HG02885 (cell line): Measurements from ENCODE around the gene DCST2.
"Not testable (repeated sequence)": the region's sequence is repeated elsewhere in the genome, so short reads cannot be mapped to it uniquely, and the experiment has no call there.

ENCODE experiments used
- ATAC-seq: cut with Tn5 transposase; IDR thresholded peaks from one replicate; pipeline ENCODE4 v1.9.1; 2021; ENCODE audit warnings: mild to moderate bottlenecking; ENCODE audit not compliant: unreplicated experiment, poor library complexity

Gene DCST2

DNA sequence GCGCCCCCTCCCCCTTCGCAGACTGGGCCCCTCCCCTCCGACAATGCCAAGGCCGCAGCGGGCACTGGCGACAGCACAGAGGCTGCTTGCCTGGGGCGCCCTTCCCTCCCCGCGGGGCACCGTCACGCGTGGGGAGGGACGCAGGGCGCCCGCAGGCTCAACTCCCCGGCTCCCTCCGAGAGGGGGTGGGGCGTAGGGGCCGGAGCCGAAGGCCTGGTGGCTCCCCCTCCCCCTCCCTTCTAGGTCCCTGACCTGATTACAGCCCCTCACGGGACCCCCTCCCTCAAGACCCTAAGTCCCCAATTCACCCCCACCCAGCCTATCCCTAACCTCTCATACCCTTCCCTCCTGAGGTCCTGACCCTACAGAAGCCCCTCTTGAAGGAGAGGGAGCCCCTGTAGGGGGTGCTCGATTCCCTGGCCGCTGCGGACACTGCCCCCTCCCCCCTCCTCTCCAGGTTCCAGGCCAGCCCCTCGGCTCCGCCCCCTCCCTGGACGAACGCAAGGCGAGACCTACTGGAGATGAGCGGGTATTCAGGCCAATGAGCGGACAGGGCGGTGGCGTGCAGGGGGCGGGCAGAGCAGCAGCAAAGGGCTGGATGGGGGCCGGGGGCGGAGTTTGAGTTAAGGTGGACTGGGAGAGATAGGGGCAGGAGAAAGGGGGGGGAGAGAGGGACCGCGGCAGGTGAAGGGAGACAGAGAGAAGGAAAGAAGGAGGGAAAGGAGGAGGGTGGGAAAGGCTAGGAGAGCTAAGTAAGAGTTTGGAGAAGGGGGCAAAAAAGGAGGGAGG lies 31.7 kb downstream of the DCST2 start:
- peak; percentile 70 for ATAC-seq

- ATAC-seq, result no peak
Observed at GRCh38 chr1:155001425-155001674, 32.2 kb downstream of the DCST2 start.

GRCh38 chr1:155000726-155001424 lies 32.7 kb downstream of the DCST2 start:
- peak; percentile 53 for ATAC-seq

DNA sequence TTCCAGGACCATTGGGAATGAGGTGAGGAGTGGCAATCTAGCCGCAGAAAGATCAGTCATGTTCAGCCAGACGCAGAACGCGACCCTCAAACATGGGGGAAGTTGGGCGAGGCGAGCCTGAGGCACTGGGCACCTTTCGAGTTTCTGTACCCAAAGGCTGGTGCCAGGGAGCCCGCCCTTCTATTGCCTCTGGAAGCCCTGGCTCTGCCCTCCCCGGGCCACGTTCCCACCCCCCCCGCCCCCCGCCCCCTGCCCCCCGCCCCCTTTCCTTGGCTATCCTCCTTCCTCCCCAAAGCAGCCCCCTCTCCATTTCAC lies 33.2 kb downstream of the DCST2 start:
- ATAC-seq, result no peak

- no peak for ATAC-seq
Observed at GRCh38 chr1:154999571-155000410, 33.8 kb downstream of the DCST2 start.

- no peak for ATAC-seq
Observed at GRCh38 chr1:154998818-154999570, 34.6 kb downstream of the DCST2 start.

DNA sequence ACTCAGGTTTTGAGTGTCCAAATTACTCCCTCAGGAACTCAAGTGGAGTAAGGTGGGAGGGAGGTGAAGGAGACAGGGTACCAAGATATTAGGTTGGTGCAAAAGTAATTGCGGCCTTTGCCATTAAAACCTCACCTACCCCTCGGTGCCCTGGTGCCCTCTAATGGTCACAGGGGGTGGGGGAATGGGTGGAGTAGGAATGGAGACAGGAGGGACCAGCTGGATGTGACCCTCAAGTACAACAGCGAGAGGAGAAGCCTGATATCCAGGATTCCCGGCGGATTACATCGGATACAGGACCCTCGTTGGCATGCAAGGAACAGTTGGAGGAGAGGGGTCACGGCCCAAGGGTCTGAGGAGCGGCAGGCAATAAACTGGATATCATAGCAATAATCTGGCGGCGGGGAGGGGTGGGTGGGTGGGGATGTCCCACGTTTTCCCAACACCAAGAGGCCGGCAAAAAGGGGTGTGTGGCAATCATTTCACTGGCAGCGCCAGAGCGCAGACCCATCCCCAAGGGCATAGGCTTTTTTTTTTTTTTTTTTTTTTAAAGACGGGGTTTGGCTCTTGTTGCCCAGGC lies 35.3 kb downstream of the DCST2 start:
- ATAC-seq, result no peak

- no peak for ATAC-seq
Observed at GRCh38 chr1:154996966-154997701, 36.4 kb downstream of the DCST2 start.

GRCh38 chr1:154995301-154995983 lies 38.1 kb downstream of the DCST2 start:
- ATAC-seq, result not testable (repeated sequence)

GRCh38 chr1:154994591-154994990 lies 39.0 kb downstream of the DCST2 start:
- ATAC-seq, result no peak

GRCh38 chr1:154994269-154994587 lies 39.4 kb downstream of the DCST2 start:
- no peak for ATAC-seq

DNA sequence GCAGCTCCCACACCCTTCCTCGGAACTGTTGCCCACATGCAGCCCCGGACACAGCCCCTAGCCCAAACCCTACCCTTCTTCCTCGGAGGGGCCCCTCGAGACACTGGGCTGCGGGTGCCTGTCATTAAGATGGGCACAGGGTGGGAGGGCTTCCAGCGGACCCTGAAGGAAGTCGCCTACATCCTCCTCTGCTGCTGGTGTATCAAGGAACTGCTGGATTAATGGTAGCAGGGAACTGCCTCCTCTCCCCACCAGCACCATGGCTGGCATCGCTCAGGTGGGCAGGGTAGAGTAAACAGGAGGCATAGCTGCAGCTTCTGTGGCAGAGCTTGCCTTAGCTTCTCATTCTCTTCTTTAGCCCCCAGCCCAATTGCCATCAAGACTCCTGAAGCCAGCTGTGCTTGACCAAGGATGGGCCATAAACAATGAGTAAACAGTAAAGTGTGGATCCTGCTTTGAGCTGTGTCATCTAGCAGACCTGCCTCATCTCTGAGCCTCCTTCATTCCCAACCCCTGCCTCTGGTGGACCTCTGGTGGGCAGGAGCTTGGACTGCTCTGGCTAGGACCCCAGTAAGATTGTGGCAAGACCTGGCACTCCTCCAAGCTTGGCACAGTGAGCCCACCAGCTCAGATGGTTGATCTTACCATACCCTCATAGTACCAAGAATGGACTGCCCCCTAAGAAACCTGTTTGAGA lies 39.9 kb downstream of the DCST2 start, which contains the start of gene LENEP:
Gene LENEP, plus strand, starts transcription at position 15 of the 697 bp plus-strand sequence. Its CDS starts 22 bp downstream, at position 37.
- ATAC-seq, result no peak

- ATAC-seq, result no peak
Observed at GRCh38 chr1:154992721-154993571, 40.6 kb downstream of the DCST2 start.

DNA sequence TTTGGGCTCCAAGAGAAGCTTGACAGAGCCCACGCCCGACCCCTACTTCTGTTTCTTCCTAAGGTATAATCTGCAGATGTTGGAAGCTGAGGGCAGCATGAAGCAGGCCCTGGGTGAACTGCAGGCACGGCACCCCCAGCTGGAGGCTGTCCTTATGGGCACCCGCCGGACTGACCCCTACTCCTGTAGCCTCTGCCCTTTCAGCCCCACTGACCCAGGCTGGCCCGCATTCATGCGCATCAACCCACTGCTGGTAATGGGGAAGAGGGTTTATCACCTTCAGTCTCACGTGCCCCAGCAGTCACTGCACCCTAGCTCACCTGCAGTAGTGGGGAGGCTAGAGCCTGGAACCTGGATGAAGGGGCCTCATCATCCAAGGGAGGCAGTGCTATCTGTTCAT lies 43.3 kb downstream of the DCST2 start:
- ATAC-seq, result no peak

DNA sequence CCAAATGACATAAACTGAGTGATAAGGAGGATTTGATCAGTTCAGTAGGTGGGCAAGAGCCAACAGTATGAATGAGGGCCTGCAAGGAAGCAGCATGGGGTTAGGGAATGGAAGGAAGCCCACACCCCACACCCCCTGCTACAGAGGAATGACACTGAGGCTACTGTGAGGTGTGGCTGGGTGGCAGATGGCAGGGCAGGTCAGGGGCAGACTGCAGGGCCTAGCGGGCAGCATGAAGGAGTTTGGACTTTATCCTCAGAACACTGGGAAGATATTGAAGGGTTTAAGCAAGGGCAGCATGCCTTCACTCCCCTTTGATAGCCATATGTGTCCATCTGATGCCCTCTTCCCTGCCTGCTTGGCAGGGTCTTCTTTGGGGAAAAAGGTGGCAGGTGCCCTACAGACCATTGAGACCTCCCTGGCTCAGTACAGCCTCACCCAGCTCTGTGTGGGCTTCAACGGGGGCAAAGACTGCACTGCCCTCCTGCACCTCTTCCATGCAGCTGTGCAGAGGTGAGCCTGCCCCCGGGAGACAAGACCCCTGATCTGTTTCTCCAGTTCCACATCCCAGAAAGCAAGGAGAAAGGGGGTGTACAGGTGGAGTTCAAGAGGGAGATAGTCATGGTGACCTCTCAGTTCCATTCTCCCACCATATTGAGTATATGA lies 44.3 kb downstream of the DCST2 start:
- no peak for ATAC-seq

DNA sequence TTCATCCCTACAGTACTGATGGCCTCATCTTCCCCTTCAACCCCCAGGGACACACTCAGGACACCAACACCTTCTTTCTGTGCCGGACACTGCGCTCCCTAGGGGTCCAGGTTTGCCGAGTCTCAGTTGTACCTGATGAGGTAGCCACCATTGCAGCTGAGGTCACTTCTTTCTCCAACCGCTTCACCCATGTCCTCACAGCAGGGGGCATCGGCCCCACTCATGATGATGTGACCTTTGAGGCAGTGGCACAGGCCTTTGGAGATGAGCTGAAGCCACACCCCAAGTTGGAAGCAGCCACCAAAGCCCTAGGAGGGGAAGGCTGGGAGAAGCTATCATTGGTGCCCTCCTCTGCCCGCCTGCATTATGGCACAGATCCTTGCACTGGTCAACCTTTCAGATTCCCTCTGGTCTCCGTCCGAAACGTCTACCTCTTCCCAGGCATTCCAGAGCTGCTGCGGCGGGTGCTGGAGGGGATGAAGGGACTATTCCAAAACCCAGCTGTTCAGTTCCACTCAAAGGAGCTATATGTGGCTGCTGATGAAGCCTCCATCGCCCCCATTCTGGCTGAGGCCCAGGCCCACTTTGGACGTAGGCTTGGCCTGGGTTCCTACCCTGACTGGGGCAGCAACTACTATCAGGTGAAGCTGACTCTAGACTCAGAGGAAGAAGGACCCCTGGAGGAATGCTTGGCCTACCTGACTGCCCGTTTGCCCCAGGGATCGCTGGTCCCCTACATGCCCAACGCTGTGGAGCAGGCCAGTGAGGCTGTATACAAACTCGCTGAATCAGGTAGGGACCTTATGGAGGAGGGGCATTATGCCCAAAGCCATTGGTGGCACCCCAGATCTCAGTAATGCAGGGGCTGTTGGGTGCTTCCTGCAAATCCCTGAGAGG lies 45.3 kb downstream of the DCST2 start:
- no peak for ATAC-seq
